ENCODE measurements around the gene MYRF. TPM values are rescaled to one million over a fixed set of nuclear protein-coding genes. Genes with fewer than 3 reads are reported as not detected.
A peak's percentile ranks its signal among the peaks of the same experiment; 100 is the strongest.

MYRF gene
- total and polyA plus RNA-seq, 4 experiments from 2014 or later, result 0.44 to 1.6 (median 0.89) TPM

- Mint-ChIP-seq H3K4me3 (peak overlapping the region; percentile 66 to 86 (median 79)), H3K36me3 (no peaks in the 10 kb centered on the region), H3K9me3 (no peaks in the 10 kb centered on the region), H3K27ac (peak overlapping the region in 4 of 7 donors; percentile 32 to 80 (median 64)), H3K4me1 (peaks cover 4 to 28% (median 15%) of the 10 kb centered on the region in 4 donors), H3K27me3 (peaks cover 11 to 20% of the 10 kb centered on the region in 2 donors)
- intact Hi-C loops (cut with micrococcal nuclease), result no loop called here
- Histone ChIP-seq H3K36me3 (ENCODE audit: insufficient read depth, low read length) (no peaks in the 10 kb centered on the region), H3K4me1 (ENCODE audit: insufficient read depth, low read length) (peaks cover 20% of the 10 kb centered on the region), H3K27ac (ENCODE audit: low read depth, low read length) (peak overlapping the region; percentile 6), H3K4me3 (ENCODE audit: low read length in 2 of 2) (peak overlapping the region in 1 of 2 donors; percentile 49), H3K27me3 (ENCODE audit: insufficient read depth, low read length) (peaks cover 3% of the 10 kb centered on the region), H3K9me3 (ENCODE audit: control insufficient read depth in 1 of 2, low read length in 2 of 2) (no peaks in the 10 kb centered on the region)
- ChIA-PET POLR2A (ENCODE audit: partially characterized antibody) (no interaction called here), CTCF (ENCODE audit: partially characterized antibody) (interaction anchor here (2.2 kb wide), 1 partner anchor 30 kb away, joined by 6 read pairs; no protein-coding TSS in a partner anchor)
- DNase-seq, result no peak
These were observed 74.6 kb downstream of the MYRF start for GRCh38 chr11:61826930-61827570.

- H3K4me3 ChIP-seq (ENCODE audit: low read length in 2 of 2), result peak within 1 kb of the TSS; percentile 23 to 49
- ChIA-PET POLR2A (ENCODE audit: partially characterized antibody) (interaction anchor here (1.2 to 2.8 kb wide), 2 partner anchors 12 to 35 kb away, joined by 3 to 19 read pairs; partner anchors contain the start of genes FADS1, FEN1 and TMEM258), CTCF (ENCODE audit: partially characterized antibody) (interaction anchor here (1.3 to 2.2 kb wide), 3 partner anchors 13 to 42 kb away, joined by 3 to 9 read pairs (median 6); no protein-coding TSS in a partner anchor)
- H3K27me3 Mint-ChIP-seq, result peaks cover 13 to 22% of the 10 kb centered on the region in 2 donors
- H3K4me1 Mint-ChIP-seq, result peaks cover 4 to 28% (median 16%) of the 10 kb centered on the region in 4 donors
- H3K4me1 ChIP-seq (ENCODE audit: insufficient read depth, low read length), result peaks cover 20% of the 10 kb centered on the region
- H3K36me3 ChIP-seq (ENCODE audit: insufficient read depth, low read length), result no peaks in the 10 kb centered on the region
- H3K9me3 ChIP-seq (ENCODE audit: control insufficient read depth in 1 of 2, low read length in 2 of 2), result no peaks in the 10 kb centered on the region
- intact Hi-C loops (cut with micrococcal nuclease), result no loop called here
- DNase-seq, result peak; percentile 46 to 85 (median 67)
- H3K27me3 ChIP-seq (ENCODE audit: insufficient read depth, low read length), result peaks cover 3% of the 10 kb centered on the region
- H3K27ac Mint-ChIP-seq, result peak within 1 kb of the TSS in 6 of 7 donors; percentile 46 to 93 (median 58)
- H3K36me3 Mint-ChIP-seq, result no peaks in the 10 kb centered on the region
- no peaks in the 10 kb centered on the region for H3K9me3 Mint-ChIP-seq
- peak within 1 kb of the TSS; percentile 18 for H3K27ac ChIP-seq (ENCODE audit: low read depth, low read length)
- H3K4me3 Mint-ChIP-seq, result peak within 1 kb of the TSS; percentile 80 to 89 (median 85)
These were observed 75.3 kb downstream of the MYRF start, which contains the start of gene FADS2 for GRCh38 chr11:61827571-61828378. FADS2 (plus strand) TSS chr11:61828300; CDS start chr11:61828391, 91 bp downstream.

DNA sequence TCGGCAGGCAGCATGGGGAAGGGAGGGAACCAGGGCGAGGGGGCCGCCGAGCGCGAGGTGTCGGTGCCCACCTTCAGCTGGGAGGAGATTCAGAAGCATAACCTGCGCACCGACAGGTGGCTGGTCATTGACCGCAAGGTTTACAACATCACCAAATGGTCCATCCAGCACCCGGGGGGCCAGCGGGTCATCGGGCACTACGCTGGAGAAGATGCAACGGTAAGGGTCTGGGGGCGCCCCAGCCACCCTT, 75.9 kb downstream of the MYRF start:
- no peaks in the 10 kb centered on the region for H3K9me3 ChIP-seq (ENCODE audit: control insufficient read depth in 1 of 2, low read length in 2 of 2)
- H3K27ac ChIP-seq (ENCODE audit: low read depth, low read length), result peak overlapping the region; percentile 18
- Mint-ChIP-seq H3K9me3 (no peaks in the 10 kb centered on the region), H3K27ac (peak overlapping the region in 4 of 7 donors; percentile 46 to 93 (median 58)), H3K36me3 (no peaks in the 10 kb centered on the region), H3K4me1 (peaks cover 4 to 29% (median 16%) of the 10 kb centered on the region in 4 donors), H3K27me3 (peaks cover 13 to 22% of the 10 kb centered on the region in 2 donors), H3K4me3 (peak overlapping the region; percentile 80 to 89 (median 85))
- ChIA-PET POLR2A (ENCODE audit: partially characterized antibody) (interaction anchor here (1.1 to 2.8 kb wide), 3 partner anchors 12 to 36 kb away, joined by 3 to 19 read pairs (median 3); partner anchors contain the start of genes FADS1, FEN1 and TMEM258), CTCF (ENCODE audit: partially characterized antibody) (interaction anchor here (1.0 to 2.2 kb wide), 6 partner anchors 8 to 254 kb away, joined by 3 to 9 read pairs (median 4); partner anchors contain the start of gene FADS1)
- H3K27me3 ChIP-seq (ENCODE audit: insufficient read depth, low read length), result peaks cover 3% of the 10 kb centered on the region
- intact Hi-C loops (cut with micrococcal nuclease), result no loop called here
- H3K36me3 ChIP-seq (ENCODE audit: insufficient read depth, low read length), result no peaks in the 10 kb centered on the region
- H3K4me3 ChIP-seq (ENCODE audit: low read length in 2 of 2), result peak overlapping the region; percentile 23 to 49
- peaks cover 20% of the 10 kb centered on the region for H3K4me1 ChIP-seq (ENCODE audit: insufficient read depth, low read length)
- DNase-seq, result no peak

DNA sequence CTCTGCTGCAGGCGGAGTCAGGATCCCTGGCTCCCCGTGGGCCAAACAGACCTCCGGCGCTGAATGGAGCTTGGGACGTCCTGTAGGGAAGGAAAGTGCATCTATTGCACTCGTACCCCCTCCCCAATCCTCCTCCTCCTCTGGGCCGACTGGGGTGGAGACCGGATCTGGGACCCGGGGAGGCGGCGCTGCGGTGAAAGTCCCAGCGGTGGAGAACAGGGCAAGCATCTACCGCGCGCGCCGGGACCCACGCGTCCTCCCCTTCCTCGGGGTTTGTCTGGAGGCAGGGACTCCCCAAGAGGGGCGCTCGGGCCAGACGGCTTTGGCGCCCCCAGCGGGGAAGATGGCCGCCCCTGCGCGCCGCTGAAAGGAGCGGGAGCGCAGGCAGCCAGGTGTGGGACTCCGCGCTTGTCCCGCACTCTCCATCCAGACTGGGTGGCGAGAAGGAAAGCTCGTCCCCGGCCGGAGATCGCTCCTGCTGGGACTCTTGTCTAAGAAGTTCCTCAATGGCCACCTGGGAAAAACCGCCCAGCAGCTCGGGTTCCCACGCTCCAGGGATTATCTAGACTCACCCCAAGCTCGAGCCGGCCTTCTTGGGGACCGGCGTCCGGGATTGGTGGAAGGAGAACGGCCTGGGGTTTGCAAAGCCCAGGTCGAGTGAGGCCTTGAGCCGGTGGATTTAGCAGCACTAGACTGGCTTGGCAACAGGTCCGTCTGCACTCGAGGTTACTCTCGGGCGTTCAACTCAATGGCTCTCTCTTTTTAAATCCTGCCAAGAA, 76.4 kb downstream of the MYRF start:
- DNase-seq, result peak; percentile 8 to 47 (median 26)
- H3K4me1 Mint-ChIP-seq, result peaks cover 6 to 34% (median 20%) of the 10 kb centered on the region in 4 donors
- ChIA-PET POLR2A (ENCODE audit: partially characterized antibody) (interaction anchor here (1.1 to 2.8 kb wide), 3 partner anchors 13 to 36 kb away, joined by 3 to 19 read pairs (median 3); partner anchors contain the start of genes FADS1, FEN1 and TMEM258), CTCF (ENCODE audit: partially characterized antibody) (interaction anchor here (1.0 to 2.0 kb wide), 5 partner anchors 8 to 253 kb away, joined by 3 to 9 read pairs (median 3); partner anchors contain the start of gene FADS1)
- peak overlapping the region; percentile 80 to 89 (median 85) for H3K4me3 Mint-ChIP-seq
- Histone ChIP-seq H3K27ac (ENCODE audit: low read depth, low read length) (no peak overlapping the region), H3K4me3 (ENCODE audit: low read length in 2 of 2) (peak overlapping the region; percentile 23 to 49), H3K4me1 (ENCODE audit: insufficient read depth, low read length) (peaks cover 24% of the 10 kb centered on the region), H3K9me3 (ENCODE audit: control insufficient read depth in 1 of 2, low read length in 2 of 2) (no peaks in the 10 kb centered on the region), H3K27me3 (ENCODE audit: insufficient read depth, low read length) (peaks cover 3% of the 10 kb centered on the region), H3K36me3 (ENCODE audit: insufficient read depth, low read length) (no peaks in the 10 kb centered on the region)
- H3K27ac Mint-ChIP-seq, result peak overlapping the region in 4 of 7 donors; percentile 12 to 77 (median 47)
- intact Hi-C loops (cut with micrococcal nuclease), result no loop called here
- no peaks in the 10 kb centered on the region for H3K36me3 Mint-ChIP-seq
- H3K27me3 Mint-ChIP-seq, result peaks cover 13 to 22% of the 10 kb centered on the region in 2 donors
- H3K9me3 Mint-ChIP-seq, result no peaks in the 10 kb centered on the region

DNA sequence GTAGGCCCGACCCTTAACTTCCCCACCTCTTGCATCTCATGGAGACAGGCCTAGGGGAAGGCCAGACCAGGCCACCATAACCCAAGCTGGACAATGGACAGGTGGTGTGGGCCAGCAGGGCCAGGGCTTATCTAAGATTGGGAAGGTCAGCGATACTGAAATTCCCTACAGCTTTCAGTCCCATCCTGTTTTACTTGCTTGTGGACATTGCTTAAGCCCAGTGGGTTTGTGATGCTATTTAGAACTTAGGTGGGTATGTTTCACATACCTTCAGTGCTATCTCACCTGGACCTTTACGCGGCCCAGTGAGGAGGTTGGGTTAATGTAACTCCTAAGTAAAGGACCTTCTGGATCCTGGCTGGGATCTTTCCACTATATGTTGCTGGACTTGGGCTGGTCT, 77.4 kb downstream of the MYRF start:
- no peaks in the 10 kb centered on the region for H3K36me3 Mint-ChIP-seq

DNA sequence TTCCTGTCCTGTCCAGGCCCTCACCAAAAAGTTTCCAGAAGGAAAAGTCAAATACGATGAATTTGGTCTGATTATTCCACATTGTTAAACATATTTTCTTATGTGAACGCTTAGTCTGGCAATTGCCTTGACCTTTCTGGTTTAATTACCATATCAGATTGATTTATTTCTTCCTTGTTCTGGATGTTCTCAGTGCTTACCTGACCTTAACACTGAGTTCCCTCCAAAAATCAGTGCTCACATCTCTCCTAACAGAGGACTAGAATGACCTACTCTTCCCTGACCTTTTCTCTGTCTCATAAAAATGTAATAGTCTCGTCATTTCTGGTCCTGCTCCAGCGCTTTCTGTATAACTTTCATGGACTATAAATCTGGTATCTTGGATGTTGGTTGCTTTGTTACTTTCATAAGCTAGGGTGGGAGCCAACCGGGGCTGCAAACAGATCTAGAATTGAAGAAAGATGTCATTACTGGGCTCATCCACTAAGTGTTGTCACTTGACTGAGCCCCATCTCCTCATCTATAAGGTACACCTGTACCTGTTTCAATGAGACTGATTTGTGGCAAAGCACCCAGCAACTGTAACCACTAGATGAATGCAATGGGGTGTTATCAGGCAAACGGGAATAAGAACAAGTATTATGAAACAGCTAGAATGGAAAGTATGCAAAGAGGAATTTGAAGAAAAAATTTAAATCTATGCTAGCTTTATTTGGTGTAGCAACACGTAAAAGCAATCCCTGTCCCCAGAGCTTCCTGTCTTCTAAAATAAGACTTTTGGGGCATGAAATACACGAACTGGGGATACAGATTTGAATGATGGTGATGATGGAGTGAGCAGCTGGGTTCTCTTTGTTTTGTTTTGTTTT, 78.0 kb downstream of the MYRF start:
- Histone ChIP-seq H3K4me3 (ENCODE audit: low read length in 2 of 2) (no peak overlapping the region), H3K36me3 (ENCODE audit: insufficient read depth, low read length) (no peaks in the 10 kb centered on the region), H3K27me3 (ENCODE audit: insufficient read depth, low read length) (peaks cover 3% of the 10 kb centered on the region), H3K27ac (ENCODE audit: low read depth, low read length) (no peak overlapping the region), H3K4me1 (ENCODE audit: insufficient read depth, low read length) (peaks cover 39% of the 10 kb centered on the region), H3K9me3 (ENCODE audit: control insufficient read depth in 1 of 2, low read length in 2 of 2) (no peaks in the 10 kb centered on the region)
- ChIA-PET CTCF (ENCODE audit: partially characterized antibody) (interaction anchor here (0.8 to 1.0 kb wide), 2 partner anchors 68 to 277 kb away, joined by 3 to 4 read pairs; no protein-coding TSS in a partner anchor), POLR2A (ENCODE audit: partially characterized antibody) (interaction anchor here (2.8 kb wide), 1 partner anchor 15 kb away, joined by 19 read pairs; the partner anchor contains the start of gene FADS1)
- DNase-seq, result no peak
- Mint-ChIP-seq H3K27ac (peak overlapping the region in 2 of 7 donors; percentile 19 to 59), H3K4me1 (peaks cover 16 to 49% (median 31%) of the 10 kb centered on the region in 4 donors), H3K27me3 (peaks cover 13 to 20% of the 10 kb centered on the region in 2 donors), H3K4me3 (peak overlapping the region in 4 of 8 donors; percentile 7 to 76 (median 16)), H3K9me3 (no peaks in the 10 kb centered on the region), H3K36me3 (no peaks in the 10 kb centered on the region)
- intact Hi-C loops (cut with micrococcal nuclease), result no loop called here

More for the DNA sequence above, 77.4 kb downstream of the MYRF start:
- no peaks in the 10 kb centered on the region for H3K36me3 ChIP-seq (ENCODE audit: insufficient read depth, low read length)
- intact Hi-C loops (cut with micrococcal nuclease), result no loop called here
- H3K27me3 ChIP-seq (ENCODE audit: insufficient read depth, low read length), result peaks cover 3% of the 10 kb centered on the region
- Mint-ChIP-seq H3K4me3 (peak overlapping the region in 4 of 8 donors; percentile 42 to 89 (median 74)), H3K4me1 (peaks cover 14 to 44% (median 28%) of the 10 kb centered on the region in 4 donors), H3K27ac (peak overlapping the region in 1 of 7 donors; percentile 85), H3K27me3 (peaks cover 13 to 20% of the 10 kb centered on the region in 2 donors), H3K9me3 (no peaks in the 10 kb centered on the region)
- DNase-seq, result no peak
- H3K9me3 ChIP-seq (ENCODE audit: control insufficient read depth in 1 of 2, low read length in 2 of 2), result no peaks in the 10 kb centered on the region
- ChIA-PET CTCF (ENCODE audit: partially characterized antibody) (interaction anchor here (1.4 kb wide), 1 partner anchor 14 kb away, joined by 8 read pairs; the partner anchor contains the start of gene FADS1), POLR2A (ENCODE audit: partially characterized antibody) (interaction anchor here (2.8 kb wide), 1 partner anchor 14 kb away, joined by 19 read pairs; the partner anchor contains the start of gene FADS1)
- no peak overlapping the region for H3K27ac ChIP-seq (ENCODE audit: low read depth, low read length)
- peaks cover 34% of the 10 kb centered on the region for H3K4me1 ChIP-seq (ENCODE audit: insufficient read depth, low read length)
- H3K4me3 ChIP-seq (ENCODE audit: low read length in 2 of 2), result no peak overlapping the region
